Measurements from ENCODE around the gene NOS1AP. TPM values are rescaled to one million over a fixed set of nuclear protein-coding genes. Genes with fewer than 3 reads are reported as not detected.

Gene NOS1AP
- total and polyA plus RNA-seq, 2 experiments from 2014 or later, result 5.8 to 6.6 TPM

- no peak overlapping the region for H3K27ac ChIP-seq (ENCODE audit: low read depth)
- H3K4me1 Mint-ChIP-seq, result peaks cover 14% of the 10 kb centered on the region
- H3K4me3 ChIP-seq, result no peak overlapping the region
- H3K27ac Mint-ChIP-seq, result peak overlapping the region; percentile 68; the same call in 1 of the 2 replicates
- DNase-seq (ENCODE audit: low spot score) (peak; percentile 88), ATAC-seq (peak; percentile 89)
- H3K4me1 ChIP-seq (ENCODE audit: insufficient read depth), result peaks cover 9% of the 10 kb centered on the region; the same call in 1 of the 2 replicates
- H3K4me2 ChIP-seq, result no peak overlapping the region
- H4K20me1 ChIP-seq (replicated peaks; ENCODE audit: insufficient read depth), result no peaks in the 10 kb centered on the region
- peaks cover 41% of the 10 kb centered on the region for H3K36me3 Mint-ChIP-seq (ENCODE audit: low read depth)
- H2AFZ ChIP-seq, result no peak overlapping the region
- H3K36me3 ChIP-seq (ENCODE audit: insufficient read depth), result no peaks in the 10 kb centered on the region
- H3K27me3 Mint-ChIP-seq (ENCODE audit: insufficient read depth, low read depth, poor library complexity), result peaks cover 5% of the 10 kb centered on the region
- H3K79me2 ChIP-seq (replicated peaks; ENCODE audit: insufficient read depth), result no peaks in the 10 kb centered on the region
- H3K9me3 Mint-ChIP-seq, result no peaks in the 10 kb centered on the region
- no peaks in the 10 kb centered on the region for H3K27me3 ChIP-seq (ENCODE audit: insufficient read depth)
- no peaks in the 10 kb centered on the region for H3K9me2 ChIP-seq (ENCODE audit: insufficient read depth)
- H3F3A ChIP-seq (replicated peaks; ENCODE audit: low read depth), result no peaks in the 10 kb centered on the region
- TF ChIP-seq JUNB (IDR thresholded peaks at IDR 0.05; ENCODE audit: unreplicated experiment) (no peak), CTCF (conservative IDR thresholded peaks at IDR 0.05; ENCODE audit: low read depth in 2 of 2) (peak; percentile 77 to 83), ZNF462 (CRISPR knock-in tag; IDR thresholded peaks at IDR 0.05) (no peak)
- no peak overlapping the region for H3K4me3 Mint-ChIP-seq
Measured at GRCh38 chr1:162357681-162358266, 288.3 kb downstream of the NOS1AP start.

DNA sequence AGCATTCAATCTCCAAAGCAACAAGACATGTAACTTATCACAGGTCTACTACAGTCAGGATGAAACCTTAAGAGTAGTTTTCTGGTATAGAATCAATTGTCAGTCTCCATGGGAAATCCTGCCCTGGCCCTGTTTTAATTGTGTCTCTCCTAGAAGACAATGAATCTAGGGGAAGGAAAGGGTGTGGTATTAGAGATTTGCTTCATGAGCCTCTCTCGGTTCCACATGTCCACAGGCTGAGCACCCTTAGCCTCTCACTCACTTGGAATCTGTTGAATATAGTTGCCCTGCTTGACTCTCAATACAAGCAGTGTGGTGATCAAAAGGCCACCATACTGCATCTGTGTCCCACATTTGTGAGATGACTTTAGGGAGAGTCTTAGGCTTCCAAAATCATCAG is 289.4 kb downstream of the NOS1AP start:
- Histone ChIP-seq H3K27ac (ENCODE audit: low read depth) (no peak overlapping the region), H3K9me2 (ENCODE audit: insufficient read depth) (no peaks in the 10 kb centered on the region), H3K27me3 (ENCODE audit: insufficient read depth) (no peaks in the 10 kb centered on the region), H3K4me2 (no peak overlapping the region), H3K4me1 (ENCODE audit: insufficient read depth) (no peaks in the 10 kb centered on the region), H4K20me1 (replicated peaks; ENCODE audit: insufficient read depth) (no peaks in the 10 kb centered on the region), H3F3A (replicated peaks; ENCODE audit: low read depth) (no peaks in the 10 kb centered on the region), H3K36me3 (ENCODE audit: insufficient read depth) (no peaks in the 10 kb centered on the region), H3K79me2 (replicated peaks; ENCODE audit: insufficient read depth) (no peaks in the 10 kb centered on the region), H2AFZ (no peak overlapping the region), H3K4me3 (no peak overlapping the region)
- no peak overlapping the region for H3K4me3 Mint-ChIP-seq
- H3K36me3 Mint-ChIP-seq (ENCODE audit: low read depth), result peaks cover 41% of the 10 kb centered on the region
- H3K27me3 Mint-ChIP-seq (ENCODE audit: insufficient read depth, low read depth, poor library complexity), result peaks cover 3% of the 10 kb centered on the region
- ATAC-seq (no peak), DNase-seq (ENCODE audit: low spot score) (no peak)
- no peak overlapping the region for H3K27ac Mint-ChIP-seq
- peaks cover 8% of the 10 kb centered on the region for H3K4me1 Mint-ChIP-seq
- H3K9me3 Mint-ChIP-seq, result no peaks in the 10 kb centered on the region
- TF ChIP-seq NANOG (IDR thresholded peaks at IDR 0.05; ENCODE audit: borderline replicate concordance), result no peak
